Activated T-cell treated with anti-CD3 and anti-CD28 coated beads for 4 hours (primary cell): ENCODE measurements around the gene HNRNPC.
"Not testable (repeated sequence)": the region's sequence is repeated elsewhere in the genome, so short reads cannot be mapped to it uniquely, and the experiment has no call there.

Experiments
- DNase-seq: peaks from one replicate; pipeline ENCODE4 v3.0.0-alpha.2; 2020

Gene HNRNPC

DNA sequence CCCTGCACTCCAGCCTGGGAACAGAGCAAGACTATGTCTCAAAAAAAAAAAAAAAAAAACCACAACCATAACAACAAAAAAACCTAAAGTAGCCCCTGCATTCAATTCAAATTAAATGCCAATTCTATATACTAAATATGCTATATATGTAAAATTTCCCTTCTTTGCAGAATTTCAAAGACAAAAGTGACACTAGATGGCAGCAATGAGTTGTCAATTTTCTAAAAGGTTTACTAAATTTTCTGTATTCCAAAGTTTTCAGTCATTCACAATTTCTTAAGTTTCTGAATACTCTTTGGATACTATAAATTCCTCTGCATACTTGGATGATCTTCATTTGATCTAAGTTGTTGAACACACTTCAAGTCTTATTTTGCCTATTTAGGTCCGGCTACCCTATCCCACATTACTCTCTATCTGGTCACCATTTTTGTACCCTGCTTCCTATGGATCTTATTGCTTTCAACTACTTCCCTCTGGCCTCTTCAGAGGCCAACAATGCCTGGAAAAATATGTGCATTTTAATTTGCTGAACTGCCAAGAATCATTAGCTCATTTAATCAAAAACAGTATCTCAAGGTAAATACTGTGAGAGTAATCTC, 27.9 kb downstream of the HNRNPC start:
- no peak for DNase-seq

DNA sequence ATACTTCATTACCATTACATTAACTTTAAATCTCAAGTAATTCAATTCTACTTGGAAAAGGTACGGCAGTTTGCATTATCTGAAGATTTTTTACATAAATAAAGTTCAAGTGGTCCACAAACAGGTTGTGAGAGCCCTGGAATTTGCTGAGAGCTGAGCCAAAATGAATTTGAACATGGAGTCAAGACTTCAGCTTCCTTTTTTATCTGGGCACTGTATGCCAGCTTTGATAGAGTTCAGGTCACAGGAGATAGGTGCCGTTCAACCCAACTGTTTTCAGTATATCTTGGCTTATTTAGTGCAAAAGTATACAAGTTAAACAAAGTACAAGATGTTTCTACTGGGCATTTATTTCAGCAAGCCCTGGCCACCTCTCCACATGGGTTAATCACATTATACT, 28.8 kb downstream of the HNRNPC start:
- no peak for DNase-seq

DNA sequence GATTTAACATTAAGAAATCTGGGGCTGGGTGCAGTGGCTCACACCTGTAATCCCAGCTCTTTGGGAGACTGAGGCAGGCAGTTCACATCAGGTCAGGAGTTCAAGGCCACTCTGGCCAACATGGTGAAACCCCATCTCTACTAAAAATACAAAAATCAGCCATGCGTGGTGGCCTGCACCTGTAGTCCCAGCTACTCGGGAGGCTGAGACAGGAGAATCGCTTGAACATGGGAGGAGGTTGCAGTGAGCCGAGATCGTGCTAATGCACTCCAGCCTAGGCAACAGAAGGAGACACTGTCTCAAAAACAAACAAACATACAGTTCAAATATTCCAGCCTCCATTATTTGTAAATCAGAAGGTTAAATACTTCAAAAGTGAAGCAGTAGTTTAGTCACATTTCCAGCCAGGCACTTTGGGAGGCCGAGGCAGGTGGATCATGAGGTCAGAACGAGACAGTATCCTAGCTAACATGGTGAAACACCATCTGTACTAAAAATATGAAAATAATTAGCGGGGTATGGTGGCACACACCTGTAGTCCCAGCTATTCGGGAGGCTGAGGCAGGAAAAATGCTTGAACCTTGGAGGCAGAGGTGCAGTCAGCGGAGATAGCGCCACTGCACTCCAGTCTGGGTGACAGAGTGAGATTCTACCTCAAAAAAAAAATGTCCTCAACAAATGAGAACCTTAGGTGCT, 30.3 kb downstream of the HNRNPC start:
- DNase-seq = no peak

GRCh38 chr14:21236948-21237797, 32.1 kb downstream of the HNRNPC start:
- no peak for DNase-seq

GRCh38 chr14:21234112-21234511, 35.1 kb downstream of the HNRNPC start:
- no peak for DNase-seq

- DNase-seq = no peak
Measured at GRCh38 chr14:21233457-21234076, 35.7 kb downstream of the HNRNPC start.

GRCh38 chr14:21231020-21231652, 38.1 kb downstream of the HNRNPC start:
- no peak for DNase-seq

- no peak for DNase-seq
Measured at GRCh38 chr14:21229821-21230220, 39.4 kb downstream of the HNRNPC start.

GRCh38 chr14:21227981-21228380, 41.3 kb downstream of the HNRNPC start:
- no peak for DNase-seq

DNA sequence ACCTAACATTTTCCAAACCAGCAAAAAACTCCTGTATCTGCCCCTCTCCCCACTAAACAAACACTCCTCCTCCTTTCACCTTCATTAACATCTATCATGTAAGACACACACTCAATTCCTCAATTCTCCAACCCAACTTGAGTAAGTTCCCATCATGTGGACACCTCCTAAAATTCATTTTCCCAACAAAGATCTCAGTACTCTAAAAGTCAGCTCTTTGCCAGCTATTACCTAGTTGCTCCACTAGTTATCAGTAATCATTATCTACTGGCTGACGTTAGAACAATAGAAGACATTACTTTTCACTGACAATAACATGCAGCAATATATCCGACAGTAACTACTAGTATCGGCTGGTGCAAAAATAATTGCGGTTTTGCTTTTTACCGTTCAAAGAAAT, 42.1 kb downstream of the HNRNPC start:
- no peak for DNase-seq

GRCh38 chr14:21226467-21226866, 42.8 kb downstream of the HNRNPC start:
- no peak for DNase-seq

DNA sequence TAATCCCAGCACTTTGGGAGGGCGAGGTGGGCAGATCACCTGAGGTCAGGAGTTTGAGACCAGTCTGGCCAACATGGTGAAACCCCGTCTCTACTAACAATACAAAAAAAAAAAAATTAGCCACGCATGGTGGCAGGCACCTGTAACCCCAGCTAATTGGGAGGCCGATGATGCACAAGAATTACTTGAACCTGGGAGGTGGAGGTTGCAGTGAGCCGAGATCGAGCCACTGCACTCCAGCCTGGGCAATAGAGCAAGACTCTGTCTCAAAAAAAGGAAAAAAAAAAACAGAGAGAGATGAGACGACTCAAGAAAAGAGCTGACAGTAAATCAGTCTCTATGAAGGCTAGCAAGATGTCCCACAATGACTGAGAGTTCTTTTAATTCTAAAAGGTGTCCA, 44.1 kb downstream of the HNRNPC start:
- DNase-seq = not testable (repeated sequence)

- DNase-seq = no peak
Measured at GRCh38 chr14:21220874-21221477, 48.3 kb downstream of the HNRNPC start.

- no peak for DNase-seq
Measured at GRCh38 chr14:21219561-21220111, 49.6 kb downstream of the HNRNPC start.

DNA sequence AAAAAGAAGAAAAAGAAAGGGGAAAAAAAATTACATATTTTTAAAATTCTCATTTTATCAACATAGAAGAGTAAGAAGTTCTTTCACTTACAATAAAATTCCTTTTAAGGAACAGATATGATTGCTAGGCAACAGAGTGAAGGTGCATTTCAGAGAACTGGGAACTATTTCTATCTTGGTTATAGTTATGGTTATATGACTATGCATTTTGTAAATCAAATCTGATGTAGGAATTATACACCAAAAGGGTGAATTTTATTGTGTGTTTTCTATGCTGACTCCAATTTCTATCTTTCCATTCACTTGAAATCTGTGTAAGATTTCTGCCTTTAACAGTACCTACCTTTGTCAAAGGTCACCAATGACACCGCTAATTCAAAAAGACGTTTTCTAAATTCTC, 50.1 kb downstream of the HNRNPC start:
- DNase-seq = no peak

- no peak for DNase-seq
Measured at GRCh38 chr14:21215879-21216251, 53.4 kb downstream of the HNRNPC start.

GRCh38 chr14:21215130-21215878, 53.9 kb downstream of the HNRNPC start:
- no peak for DNase-seq

DNA sequence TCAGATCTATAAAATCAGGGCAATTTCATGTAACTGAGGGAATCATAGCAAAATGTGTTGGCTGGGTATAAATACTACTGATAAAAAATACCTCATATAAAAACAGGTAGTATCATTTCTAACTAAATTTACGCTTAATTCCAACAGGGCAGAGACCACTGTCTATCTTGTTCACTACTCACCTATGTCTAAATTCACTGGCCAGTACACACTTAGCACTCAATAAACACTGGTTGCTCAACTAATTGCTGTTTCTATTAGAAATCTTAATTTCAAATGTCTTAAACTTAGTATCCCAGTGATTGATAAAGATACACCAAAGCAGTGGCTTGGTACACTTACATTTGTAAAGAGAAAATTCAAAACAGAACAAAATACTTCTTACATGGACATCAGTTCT, 55.6 kb downstream of the HNRNPC start:
- DNase-seq = no peak

GRCh38 chr14:21212824-21213223, 56.4 kb downstream of the HNRNPC start:
- not testable (repeated sequence) for DNase-seq

DNA sequence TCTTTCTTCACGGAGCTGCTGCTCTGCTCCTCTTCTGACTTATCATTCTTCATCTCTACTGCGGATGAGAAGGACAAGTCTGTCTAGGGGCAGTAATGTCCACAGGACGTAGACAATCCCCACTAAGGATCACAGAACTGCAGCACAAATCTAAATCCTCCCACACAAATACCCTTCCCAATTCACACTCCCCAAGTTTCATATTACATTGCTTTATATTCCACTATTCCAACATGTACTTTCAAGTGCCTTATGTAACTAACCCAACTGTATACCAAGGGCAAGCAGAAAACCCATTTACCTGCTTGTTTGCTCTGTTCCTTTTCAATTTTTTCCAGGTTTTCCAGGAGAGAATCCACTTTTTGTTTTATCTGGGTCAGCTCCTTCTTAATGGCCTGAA, 57.7 kb downstream of the HNRNPC start:
- DNase-seq = no peak

DNA sequence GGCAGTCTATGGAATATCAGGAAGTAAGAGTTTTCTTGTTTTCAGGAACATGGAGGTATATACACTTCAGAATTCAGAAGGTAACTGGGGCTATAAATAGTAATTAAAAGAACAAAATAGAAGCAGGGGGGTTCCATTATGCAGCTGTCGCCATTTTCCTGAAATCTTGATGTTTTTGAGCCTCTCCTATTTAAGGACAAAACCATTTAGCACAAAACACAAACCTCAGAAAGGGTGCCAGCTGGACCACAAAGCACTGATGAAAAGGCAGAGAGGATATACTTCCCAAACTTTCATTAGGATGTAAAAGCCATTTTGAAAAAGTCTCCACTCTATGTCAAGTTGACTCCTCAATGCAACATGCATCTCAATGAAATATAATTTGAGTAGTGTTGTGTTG, 59.2 kb downstream of the HNRNPC start:
- no peak for DNase-seq

GRCh38 chr14:21209185-21209584, 60.1 kb downstream of the HNRNPC start:
- DNase-seq = no peak
